GM23338 (cell line): ENCODE results near the gene IMMP2L. TPM values are rescaled to one million over a fixed set of nuclear protein-coding genes. Genes with fewer than 3 reads are reported as not detected.

Source experiments
- ATAC-seq: fragments of 200-7000 bp; cut with Tn5 transposase; 3 replicates; pipeline ENCODE4 v1.9.1; 2020
- DNase-seq: peaks from one replicate; pipeline ENCODE4 v3.0.0-alpha.2; 2015; ENCODE audit warnings: low spot score
- H2AFZ ChIP-seq: fragments of 200-600 bp; sonication (generic); 2 replicates; pipeline ENCODE4 v1.8.0; 2016; ENCODE audit warnings: antibody characterized with exemption, mild to moderate bottlenecking, moderate library complexity
- H3F3A ChIP-seq: fragments of 200-600 bp; sonication (generic); replicated peaks from 2 replicates; pipeline ENCODE4 v1.8.0; 2017; ENCODE audit warnings: antibody characterized with exemption, mixed run types, low read depth
- H3K27ac ChIP-seq: fragments of 200-600 bp; sonication (generic); 2 replicates; pipeline ENCODE4 v1.6.1; 2016; ENCODE audit warnings: low read depth
- H3K27me3 ChIP-seq: fragments of 200-600 bp; sonication (generic); 2 replicates; pipeline ENCODE4 v1.8.0; 2016; ENCODE audit warnings: mild to moderate bottlenecking, mixed run types, moderate library complexity; ENCODE audit not compliant: insufficient read depth
- H3K36me3 ChIP-seq: fragments of 200-600 bp; sonication (generic); 2 replicates; pipeline ENCODE4 v1.8.0; 2016; ENCODE audit warnings: mild to moderate bottlenecking; ENCODE audit not compliant: insufficient read depth
- H3K4me1 ChIP-seq: fragments of 200-600 bp; sonication (generic); 2 replicates; pipeline ENCODE4 v1.8.0; 2016; ENCODE audit warnings: mild to moderate bottlenecking, moderate library complexity; ENCODE audit not compliant: insufficient read depth
- H3K4me2 ChIP-seq: fragments of 200-600 bp; sonication (generic); 2 replicates; pipeline ENCODE4 v1.7.1; 2017; ENCODE audit warnings: mixed run types
- H3K4me3 ChIP-seq: fragments of 200-600 bp; sonication (generic); 2 replicates; pipeline ENCODE4 v1.6.1; 2016; ENCODE audit warnings: mixed run types
- H3K79me2 ChIP-seq: fragments of 200-600 bp; sonication (generic); replicated peaks from 2 replicates; pipeline ENCODE4 v1.8.0; 2017; ENCODE audit warnings: mild to moderate bottlenecking; ENCODE audit not compliant: insufficient read depth
- H3K9me2 ChIP-seq: fragments of 200-600 bp; sonication (generic); 2 replicates; pipeline ENCODE4 v1.8.0; 2017; ENCODE audit not compliant: insufficient read depth
- H4K20me1 ChIP-seq: fragments of 200-600 bp; sonication (generic); replicated peaks from 2 replicates; pipeline ENCODE4 v1.8.0; 2017; ENCODE audit warnings: mild to moderate bottlenecking; ENCODE audit not compliant: insufficient read depth
- H3K27ac Mint-ChIP-seq: 2 replicates; pipeline ENCODE4 v1.8.0; 2020; ENCODE audit warnings: inconsistent platforms, mild to moderate bottlenecking, moderate library complexity, mixed read lengths
- H3K27me3 Mint-ChIP-seq: 3 replicates; pipeline ENCODE4 v1.8.0; 2022; ENCODE audit warnings: low read depth, mild to moderate bottlenecking, moderate library complexity, mixed read lengths, inconsistent platforms; ENCODE audit not compliant: insufficient read depth, poor library complexity
- H3K36me3 Mint-ChIP-seq: 3 replicates; pipeline ENCODE4 v1.8.0; 2021; ENCODE audit warnings: low read depth, mild to moderate bottlenecking, inconsistent platforms, moderate library complexity, mixed read lengths
- H3K4me1 Mint-ChIP-seq: 3 replicates; pipeline ENCODE4 v1.8.0; 2020; ENCODE audit warnings: mild to moderate bottlenecking, inconsistent platforms, mixed read lengths
- H3K4me3 Mint-ChIP-seq: 3 replicates; pipeline ENCODE4 v1.8.0; 2021; ENCODE audit warnings: moderate library complexity, mild to moderate bottlenecking, inconsistent platforms, mixed read lengths
- H3K9me3 Mint-ChIP-seq: 3 replicates; pipeline ENCODE4 v1.8.0; 2020; ENCODE audit warnings: moderate library complexity, mild to moderate bottlenecking, inconsistent platforms, mixed read lengths
- CREB1 ChIP-seq: fragments of 250-450 bp; sonication (Bioruptor Pico); IDR thresholded peaks from 2 replicates; pipeline ENCODE4 v1.5.0; 2020; ENCODE audit warnings: low read depth, mild to moderate bottlenecking, moderate library complexity
- EZH2 ChIP-seq: fragments of 200-600 bp; sonication (generic); IDR thresholded peaks from one replicate; pipeline ENCODE4 v1.8.0; 2017; ENCODE audit warnings: antibody characterized with exemption, mild to moderate bottlenecking, low read depth; ENCODE audit not compliant: unreplicated experiment
- EZH2phosphoT487 ChIP-seq: fragments of 200-600 bp; sonication (generic); IDR thresholded peaks from one replicate; pipeline ENCODE4 v1.8.1; 2018; ENCODE audit warnings: antibody characterized with exemption; ENCODE audit not compliant: unreplicated experiment
- JUNB ChIP-seq: IDR thresholded peaks from one replicate; pipeline ENCODE4 v1.6.1; 2016; ENCODE audit warnings: antibody characterized with exemption; ENCODE audit not compliant: unreplicated experiment
- NANOG ChIP-seq: IDR thresholded peaks from 2 replicates; pipeline ENCODE4 v1.6.1; 2016; ENCODE audit warnings: antibody characterized with exemption, borderline replicate concordance
- POLR2AphosphoS5 ChIP-seq: IDR thresholded peaks from 2 replicates; pipeline ENCODE4 v1.6.1; 2016; ENCODE audit warnings: antibody characterized with exemption, low read depth
- ZNF331 ChIP-seq: fragments of 250-450 bp; sonication (Bioruptor Pico); IDR thresholded peaks from 2 replicates; pipeline ENCODE4 v1.5.0; 2020; ENCODE audit warnings: low read depth, mild to moderate bottlenecking, moderate library complexity
- polyA plus RNA-seq: library from polyadenylated mRNA; unstranded; fragments of >200 nt; fragmentation: Nextera tagmentation; extraction: Ambion mirVana; gene quantifications from 2 replicates; pipeline ENCODE4 v1.2.1, GENCODE V29; 2016
- total RNA-seq: library from RNA; depleted of rRNA; stranded (reverse); fragments of >200 nt; shearing (Covaris generic); gene quantifications from 2 replicates; pipeline ENCODE4 v1.2.3, GENCODE V29; 2014
- TF ChIP-seq, protein P1 (sequence below): IDR thresholded peaks from 2 replicates; pipeline ENCODE4 v1.6.1; 2016; ENCODE audit warnings: antibody characterized with exemption
- TF ChIP-seq, protein P2 (sequence below): fragments of 250-450 bp; sonication (Bioruptor Pico); IDR thresholded peaks from 2 replicates; pipeline ENCODE4 v1.5.0; 2020; ENCODE audit warnings: mild to moderate bottlenecking, moderate library complexity

The IMMP2L gene
- total and polyA plus RNA-seq, 2 experiments from 2014 or later, result 7.3 to 14.0 TPM

DNA sequence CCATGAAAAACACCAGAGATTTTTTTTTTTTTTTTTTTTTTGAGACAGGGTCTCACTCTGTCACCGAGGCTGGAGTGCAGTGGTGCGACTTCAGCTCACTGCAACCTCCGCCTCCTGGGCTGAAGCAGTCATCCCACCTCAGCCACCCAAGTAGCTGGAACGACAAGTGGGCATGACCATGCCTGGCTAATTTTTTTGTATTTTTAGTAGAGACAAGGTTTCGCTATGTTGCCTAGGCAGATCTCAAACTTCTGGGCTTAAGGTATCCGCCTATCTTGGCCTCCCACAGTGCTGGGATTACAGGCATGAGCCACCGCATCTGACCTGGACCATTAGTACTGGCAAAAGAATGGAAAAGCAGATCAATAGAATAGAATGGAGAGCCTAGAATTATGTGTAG is 530.4 kb downstream of the IMMP2L start:
- Histone ChIP-seq H3K9me2 (no peaks in the 10 kb centered on the region), H3K27ac (no peak overlapping the region), H2AFZ (no peak overlapping the region), H3K4me2 (no peak overlapping the region), H3K4me3 (no peak overlapping the region), H3F3A (no peaks in the 10 kb centered on the region), H3K79me2 (no peaks in the 10 kb centered on the region), H3K4me1 (peaks cover 8% of the 10 kb centered on the region), H3K27me3 (no peaks in the 10 kb centered on the region), H4K20me1 (no peaks in the 10 kb centered on the region), H3K36me3 (no peaks in the 10 kb centered on the region)
- Mint-ChIP-seq H3K27ac (no peak overlapping the region), H3K27me3 (no peaks in the 10 kb centered on the region), H3K36me3 (no peaks in the 10 kb centered on the region), H3K9me3 (no peaks in the 10 kb centered on the region), H3K4me1 (peaks cover 24% of the 10 kb centered on the region), H3K4me3 (no peak overlapping the region)
- ATAC-seq (no peak), DNase-seq (no peak)
- TF ChIP-seq ZNF331 (CRISPR knock-in tag) (no peak), JUNB (no peak), CREB1 (CRISPR knock-in tag) (no peak), EZH2phosphoT487 (no peak), NANOG (no peak), POLR2AphosphoS5 (no peak), EZH2 (no peak)
- TF ChIP-seq, protein P1, sequence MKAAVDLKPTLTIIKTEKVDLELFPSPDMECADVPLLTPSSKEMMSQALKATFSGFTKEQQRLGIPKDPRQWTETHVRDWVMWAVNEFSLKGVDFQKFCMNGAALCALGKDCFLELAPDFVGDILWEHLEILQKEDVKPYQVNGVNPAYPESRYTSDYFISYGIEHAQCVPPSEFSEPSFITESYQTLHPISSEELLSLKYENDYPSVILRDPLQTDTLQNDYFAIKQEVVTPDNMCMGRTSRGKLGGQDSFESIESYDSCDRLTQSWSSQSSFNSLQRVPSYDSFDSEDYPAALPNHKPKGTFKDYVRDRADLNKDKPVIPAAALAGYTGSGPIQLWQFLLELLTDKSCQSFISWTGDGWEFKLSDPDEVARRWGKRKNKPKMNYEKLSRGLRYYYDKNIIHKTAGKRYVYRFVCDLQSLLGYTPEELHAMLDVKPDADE, result no peak
- TF ChIP-seq, protein P2, sequence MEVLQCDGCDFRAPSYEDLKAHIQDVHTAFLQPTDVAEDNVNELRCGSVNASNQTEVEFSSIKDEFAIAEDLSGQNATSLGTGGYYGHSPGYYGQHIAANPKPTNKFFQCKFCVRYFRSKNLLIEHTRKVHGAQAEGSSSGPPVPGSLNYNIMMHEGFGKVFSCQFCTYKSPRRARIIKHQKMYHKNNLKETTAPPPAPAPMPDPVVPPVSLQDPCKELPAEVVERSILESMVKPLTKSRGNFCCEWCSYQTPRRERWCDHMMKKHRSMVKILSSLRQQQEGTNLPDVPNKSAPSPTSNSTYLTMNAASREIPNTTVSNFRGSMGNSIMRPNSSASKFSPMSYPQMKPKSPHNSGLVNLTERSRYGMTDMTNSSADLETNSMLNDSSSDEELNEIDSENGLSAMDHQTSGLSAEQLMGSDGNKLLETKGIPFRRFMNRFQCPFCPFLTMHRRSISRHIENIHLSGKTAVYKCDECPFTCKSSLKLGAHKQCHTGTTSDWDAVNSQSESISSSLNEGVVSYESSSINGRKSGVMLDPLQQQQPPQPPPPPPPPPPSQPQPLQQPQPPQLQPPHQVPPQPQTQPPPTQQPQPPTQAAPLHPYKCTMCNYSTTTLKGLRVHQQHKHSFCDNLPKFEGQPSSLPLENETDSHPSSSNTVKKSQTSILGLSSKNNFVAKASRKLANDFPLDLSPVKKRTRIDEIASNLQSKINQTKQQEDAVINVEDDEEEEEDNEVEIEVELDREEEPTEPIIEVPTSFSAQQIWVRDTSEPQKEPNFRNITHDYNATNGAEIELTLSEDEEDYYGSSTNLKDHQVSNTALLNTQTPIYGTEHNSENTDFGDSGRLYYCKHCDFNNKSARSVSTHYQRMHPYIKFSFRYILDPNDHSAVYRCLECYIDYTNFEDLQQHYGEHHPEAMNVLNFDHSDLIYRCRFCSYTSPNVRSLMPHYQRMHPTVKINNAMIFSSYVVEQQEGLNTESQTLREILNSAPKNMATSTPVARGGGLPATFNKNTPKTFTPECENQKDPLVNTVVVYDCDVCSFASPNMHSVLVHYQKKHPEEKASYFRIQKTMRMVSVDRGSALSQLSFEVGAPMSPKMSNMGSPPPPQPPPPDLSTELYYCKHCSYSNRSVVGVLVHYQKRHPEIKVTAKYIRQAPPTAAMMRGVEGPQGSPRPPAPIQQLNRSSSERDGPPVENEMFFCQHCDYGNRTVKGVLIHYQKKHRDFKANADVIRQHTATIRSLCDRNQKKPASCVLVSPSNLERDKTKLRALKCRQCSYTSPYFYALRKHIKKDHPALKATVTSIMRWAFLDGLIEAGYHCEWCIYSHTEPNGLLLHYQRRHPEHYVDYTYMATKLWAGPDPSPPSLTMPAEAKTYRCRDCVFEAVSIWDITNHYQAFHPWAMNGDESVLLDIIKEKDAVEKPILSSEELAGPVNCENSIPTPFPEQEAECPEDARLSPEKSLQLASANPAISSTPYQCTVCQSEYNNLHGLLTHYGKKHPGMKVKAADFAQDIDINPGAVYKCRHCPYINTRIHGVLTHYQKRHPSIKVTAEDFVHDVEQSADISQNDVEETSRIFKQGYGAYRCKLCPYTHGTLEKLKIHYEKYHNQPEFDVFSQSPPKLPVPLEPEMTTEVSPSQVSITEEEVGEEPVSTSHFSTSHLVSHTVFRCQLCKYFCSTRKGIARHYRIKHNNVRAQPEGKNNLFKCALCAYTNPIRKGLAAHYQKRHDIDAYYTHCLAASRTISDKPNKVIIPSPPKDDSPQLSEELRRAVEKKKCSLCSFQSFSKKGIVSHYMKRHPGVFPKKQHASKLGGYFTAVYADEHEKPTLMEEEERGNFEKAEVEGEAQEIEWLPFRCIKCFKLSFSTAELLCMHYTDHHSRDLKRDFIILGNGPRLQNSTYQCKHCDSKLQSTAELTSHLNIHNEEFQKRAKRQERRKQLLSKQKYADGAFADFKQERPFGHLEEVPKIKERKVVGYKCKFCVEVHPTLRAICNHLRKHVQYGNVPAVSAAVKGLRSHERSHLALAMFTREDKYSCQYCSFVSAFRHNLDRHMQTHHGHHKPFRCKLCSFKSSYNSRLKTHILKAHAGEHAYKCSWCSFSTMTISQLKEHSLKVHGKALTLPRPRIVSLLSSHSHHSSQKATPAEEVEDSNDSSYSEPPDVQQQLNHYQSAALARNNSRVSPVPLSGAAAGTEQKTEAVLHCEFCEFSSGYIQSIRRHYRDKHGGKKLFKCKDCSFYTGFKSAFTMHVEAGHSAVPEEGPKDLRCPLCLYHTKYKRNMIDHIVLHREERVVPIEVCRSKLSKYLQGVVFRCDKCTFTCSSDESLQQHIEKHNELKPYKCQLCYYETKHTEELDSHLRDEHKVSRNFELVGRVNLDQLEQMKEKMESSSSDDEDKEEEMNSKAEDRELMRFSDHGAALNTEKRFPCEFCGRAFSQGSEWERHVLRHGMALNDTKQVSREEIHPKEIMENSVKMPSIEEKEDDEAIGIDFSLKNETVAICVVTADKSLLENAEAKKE (CRISPR knock-in tag), result no peak
